ENCODE data around the gene CYBRD1. TPM values are rescaled to one million over a fixed set of nuclear protein-coding genes. Genes with fewer than 3 reads are reported as not detected.
A peak's percentile ranks its signal among the peaks of the same experiment; 100 is the strongest.

Gene CYBRD1
- total RNA-seq, 1 experiment from 2014 or later = 7.9 TPM

- ATAC-seq = peak; percentile 91
- Mint-ChIP-seq H3K36me3 (peaks cover 19% of the 10 kb centered on the region), H3K4me3 (no peak overlapping the region), H3K27ac (peak overlapping the region; percentile 82), H3K27me3 (ENCODE audit: low read depth) (no peaks in the 10 kb centered on the region), H3K9me3 (no peaks in the 10 kb centered on the region), H3K4me1 (peaks cover 17% of the 10 kb centered on the region)
- ChIA-PET POLR2A (no interaction called here), CTCF (interaction anchor here (0.7 to 1.3 kb wide), 3 partner anchors 8 to 510 kb away, joined by 3 to 6 read pairs (median 3); no protein-coding TSS in a partner anchor)
- no peak for DNase-seq (ENCODE audit: low spot score)
- TF ChIP-seq NFATC4 (CRISPR knock-in tag; IDR thresholded peaks at IDR 0.05) (no peak), TCF7 (CRISPR knock-in tag; IDR thresholded peaks at IDR 0.05; ENCODE audit: low read depth) (no peak), TEAD4 (CRISPR knock-in tag; IDR thresholded peaks at IDR 0.05) (peak; percentile 24; the same call in 1 of the 2 replicates)
Measured at GRCh38 chr2:171482877-171483276, 39.4 kb upstream of the CYBRD1 start.

- Mint-ChIP-seq H3K27ac (no peak overlapping the region), H3K27me3 (ENCODE audit: low read depth) (no peaks in the 10 kb centered on the region), H3K36me3 (peaks cover 20% of the 10 kb centered on the region), H3K9me3 (no peaks in the 10 kb centered on the region), H3K4me3 (no peak overlapping the region), H3K4me1 (peaks cover 17% of the 10 kb centered on the region)
- no peak for ATAC-seq
- ChIA-PET POLR2A (no interaction called here), CTCF (interaction anchor here (0.5 to 1.3 kb wide), 2 partner anchors 289 to 397 kb away, joined by 3 read pairs; no protein-coding TSS in a partner anchor)
- DNase-seq (ENCODE audit: low spot score) = no peak
- TF ChIP-seq ZNF121 (CRISPR knock-in tag; IDR thresholded peaks at IDR 0.05) (no peak), FOXK1 (CRISPR knock-in tag; IDR thresholded peaks at IDR 0.05) (no peak), FOXJ3 (CRISPR knock-in tag; IDR thresholded peaks at IDR 0.05; ENCODE audit: borderline replicate concordance) (no peak), RELA (CRISPR knock-in tag; IDR thresholded peaks at IDR 0.05; ENCODE audit: borderline replicate concordance) (no peak), USF2 (CRISPR knock-in tag; IDR thresholded peaks at IDR 0.05) (no peak), ATF2 (CRISPR knock-in tag; IDR thresholded peaks at IDR 0.05; ENCODE audit: borderline replicate concordance, low read depth) (no peak), PREB (CRISPR knock-in tag; IDR thresholded peaks at IDR 0.05; ENCODE audit: borderline replicate concordance) (no peak), E2F4 (CRISPR knock-in tag; IDR thresholded peaks at IDR 0.05; ENCODE audit: borderline replicate concordance, low read depth) (no peak), ZNF281 (CRISPR knock-in tag; IDR thresholded peaks at IDR 0.05) (no peak), CREB1 (CRISPR knock-in tag; IDR thresholded peaks at IDR 0.05) (no peak), NFATC4 (CRISPR knock-in tag; IDR thresholded peaks at IDR 0.05) (no peak), AR (CRISPR knock-in tag; IDR thresholded peaks at IDR 0.05) (no peak), GRHL2 (CRISPR knock-in tag; IDR thresholded peaks at IDR 0.05; ENCODE audit: insufficient replicate concordance, severe bottlenecking) (no peak)
Measured at GRCh38 chr2:171483793-171484192, 38.5 kb upstream of the CYBRD1 start.

All from WTC11 (cell line).